SK-N-SH (cell line): ENCODE measurements around the gene ZNF331.

ENCODE experiments used
- EP300 ChIP-seq, 2 experiments: IDR thresholded peaks; 2 replicates each; pipeline versions ENCODE4 v1.4.0 to v1.6.1; 2012; ENCODE audit warnings: borderline replicate concordance in 1 of 2, low read depth in 1 of 2, low read length in 1 of 2
- EZH2phosphoT487 ChIP-seq: fragments of 200-600 bp; sonication (generic); IDR thresholded peaks from 2 replicates; pipeline ENCODE4 v1.6.1; 2017; ENCODE audit warnings: low read depth, mixed run types, mild to moderate bottlenecking, antibody characterized with exemption, moderate library complexity, borderline replicate concordance

GRCh38 chr19:53509443-53509842, 28.5 kb upstream of the ZNF331 start:
- TF ChIP-seq EP300 (IDR thresholded peaks at IDR 0.05; ENCODE audit: borderline replicate concordance in 1 of 2, low read depth in 1 of 2, low read length in 1 of 2) (no peak), EZH2phosphoT487 (no peak)
